ENCODE measurements around the gene CFAP68.
"Not testable (repeated sequence)": the region's sequence is repeated elsewhere in the genome, so short reads cannot be mapped to it uniquely, and the experiment has no call there.

The CFAP68 gene

GRCh38 chr11:111926505-111927391 lies 47.4 kb downstream of the CFAP68 start:
- H3K27me3 ChIP-seq (ENCODE audit: insufficient read depth, low read length) = no peaks in the 10 kb centered on the region
- H3K9ac ChIP-seq (ENCODE audit: low read length) = peak overlapping the region; percentile 64
- H3K79me2 ChIP-seq (ENCODE audit: insufficient read depth, low read length) = no peaks in the 10 kb centered on the region
- no peaks in the 10 kb centered on the region for H3K9me3 ChIP-seq (ENCODE audit: low read length)
- H3K36me3 ChIP-seq (ENCODE audit: insufficient read depth, low read length) = no peaks in the 10 kb centered on the region
- H3F3A ChIP-seq (ENCODE audit: insufficient read depth, low read length) = no peaks in the 10 kb centered on the region; the same call in 1 of the 2 replicates
- H3K4me1 ChIP-seq (ENCODE audit: insufficient read depth, low read length, severe bottlenecking) = peaks cover 24% of the 10 kb centered on the region
- no peak for TF ChIP-seq EZH2 (IDR thresholded peaks at IDR 0.05; ENCODE audit: borderline replicate concordance, low read length)
- TF ChIP-seq, protein P1, sequence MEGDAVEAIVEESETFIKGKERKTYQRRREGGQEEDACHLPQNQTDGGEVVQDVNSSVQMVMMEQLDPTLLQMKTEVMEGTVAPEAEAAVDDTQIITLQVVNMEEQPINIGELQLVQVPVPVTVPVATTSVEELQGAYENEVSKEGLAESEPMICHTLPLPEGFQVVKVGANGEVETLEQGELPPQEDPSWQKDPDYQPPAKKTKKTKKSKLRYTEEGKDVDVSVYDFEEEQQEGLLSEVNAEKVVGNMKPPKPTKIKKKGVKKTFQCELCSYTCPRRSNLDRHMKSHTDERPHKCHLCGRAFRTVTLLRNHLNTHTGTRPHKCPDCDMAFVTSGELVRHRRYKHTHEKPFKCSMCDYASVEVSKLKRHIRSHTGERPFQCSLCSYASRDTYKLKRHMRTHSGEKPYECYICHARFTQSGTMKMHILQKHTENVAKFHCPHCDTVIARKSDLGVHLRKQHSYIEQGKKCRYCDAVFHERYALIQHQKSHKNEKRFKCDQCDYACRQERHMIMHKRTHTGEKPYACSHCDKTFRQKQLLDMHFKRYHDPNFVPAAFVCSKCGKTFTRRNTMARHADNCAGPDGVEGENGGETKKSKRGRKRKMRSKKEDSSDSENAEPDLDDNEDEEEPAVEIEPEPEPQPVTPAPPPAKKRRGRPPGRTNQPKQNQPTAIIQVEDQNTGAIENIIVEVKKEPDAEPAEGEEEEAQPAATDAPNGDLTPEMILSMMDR (IDR thresholded peaks at IDR 0.05; ENCODE audit: low read length) = no peak
- H3K4me2 ChIP-seq (ENCODE audit: low read length) = peak overlapping the region; percentile 80
- H2AFZ ChIP-seq (ENCODE audit: low read length) = peak overlapping the region; percentile 77
- peak overlapping the region; percentile 57 for H3K27ac ChIP-seq (ENCODE audit: low read depth, low read length, poor library complexity, severe bottlenecking)
- H3K4me3 ChIP-seq (ENCODE audit: low read depth, low read length, poor library complexity, severe bottlenecking) = peak overlapping the region; percentile 60
- no peaks in the 10 kb centered on the region for H3K9me2 ChIP-seq (ENCODE audit: low read depth, low read length)
- no peaks in the 10 kb centered on the region for H4K20me1 ChIP-seq (ENCODE audit: insufficient read depth, low read length)

- Histone ChIP-seq H3K36me3 (ENCODE audit: insufficient read depth, low read length) (no peaks in the 10 kb centered on the region), H3K9ac (ENCODE audit: low read length) (no peak overlapping the region), H3K9me3 (ENCODE audit: low read length) (no peaks in the 10 kb centered on the region), H3K4me2 (ENCODE audit: low read length) (no peak overlapping the region), H3K4me1 (ENCODE audit: insufficient read depth, low read length, severe bottlenecking) (peaks cover 21% of the 10 kb centered on the region), H2AFZ (ENCODE audit: low read length) (no peak overlapping the region), H4K20me1 (ENCODE audit: insufficient read depth, low read length) (no peaks in the 10 kb centered on the region), H3K4me3 (ENCODE audit: low read depth, low read length, poor library complexity, severe bottlenecking) (no peak overlapping the region), H3K9me2 (ENCODE audit: low read depth, low read length) (no peaks in the 10 kb centered on the region), H3F3A (ENCODE audit: insufficient read depth, low read length) (no peaks in the 10 kb centered on the region; the same call in 1 of the 2 replicates), H3K79me2 (ENCODE audit: insufficient read depth, low read length) (no peaks in the 10 kb centered on the region), H3K27me3 (ENCODE audit: insufficient read depth, low read length) (no peaks in the 10 kb centered on the region), H3K27ac (ENCODE audit: low read depth, low read length, poor library complexity, severe bottlenecking) (no peak overlapping the region)
- no peak for TF ChIP-seq EZH2 (IDR thresholded peaks at IDR 0.05; ENCODE audit: borderline replicate concordance, low read length)
- TF ChIP-seq, protein P1 (IDR thresholded peaks at IDR 0.05; ENCODE audit: low read length) = no peak
Observed at GRCh38 chr11:111930472-111930871, 51.1 kb downstream of the CFAP68 start.

- Histone ChIP-seq H3K27ac (ENCODE audit: low read depth, low read length, poor library complexity, severe bottlenecking) (no peak overlapping the region), H4K20me1 (ENCODE audit: insufficient read depth, low read length) (no peaks in the 10 kb centered on the region), H2AFZ (ENCODE audit: low read length) (no peak overlapping the region), H3K4me2 (ENCODE audit: low read length) (no peak overlapping the region), H3K9ac (ENCODE audit: low read length) (no peak overlapping the region), H3K9me3 (ENCODE audit: low read length) (no peaks in the 10 kb centered on the region), H3K27me3 (ENCODE audit: insufficient read depth, low read length) (no peaks in the 10 kb centered on the region), H3K36me3 (ENCODE audit: insufficient read depth, low read length) (no peaks in the 10 kb centered on the region), H3K4me1 (ENCODE audit: insufficient read depth, low read length, severe bottlenecking) (peaks cover 25% of the 10 kb centered on the region), H3K9me2 (ENCODE audit: low read depth, low read length) (no peaks in the 10 kb centered on the region), H3K79me2 (ENCODE audit: insufficient read depth, low read length) (no peaks in the 10 kb centered on the region), H3K4me3 (ENCODE audit: low read depth, low read length, poor library complexity, severe bottlenecking) (no peak overlapping the region), H3F3A (ENCODE audit: insufficient read depth, low read length) (no peaks in the 10 kb centered on the region; the same call in 1 of the 2 replicates)
- TF ChIP-seq, protein P1 (IDR thresholded peaks at IDR 0.05; ENCODE audit: low read length) = no peak
- TF ChIP-seq EZH2 (IDR thresholded peaks at IDR 0.05; ENCODE audit: borderline replicate concordance, low read length) = no peak
Observed at GRCh38 chr11:111932611-111932950, 53.2 kb downstream of the CFAP68 start.

DNA sequence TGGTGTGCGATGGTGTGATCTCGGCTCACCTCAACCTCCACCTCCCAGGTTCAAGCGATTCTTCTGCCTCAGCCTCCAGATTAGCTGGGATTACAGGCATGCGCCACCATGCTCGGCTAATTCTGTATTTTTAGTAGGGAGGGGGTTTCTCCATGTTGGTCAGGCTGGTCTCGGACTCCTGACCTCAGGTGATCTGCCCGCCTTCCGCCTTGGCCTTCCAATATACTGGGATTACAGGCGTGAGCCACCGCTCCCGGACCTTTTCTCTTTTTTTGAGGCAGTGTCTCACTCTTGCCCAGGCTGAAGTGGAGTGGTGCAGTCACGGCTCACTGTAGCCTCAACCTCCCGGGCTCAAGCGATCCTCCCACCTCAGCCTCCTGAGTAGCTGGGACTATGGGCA lies 53.8 kb downstream of the CFAP68 start:
- H3K9me3 ChIP-seq (ENCODE audit: low read length); H3F3A ChIP-seq (ENCODE audit: insufficient read depth, low read length); H2AFZ ChIP-seq (ENCODE audit: low read length); H3K9me2 ChIP-seq (ENCODE audit: low read depth, low read length); H3K36me3 ChIP-seq (ENCODE audit: insufficient read depth, low read length); H3K79me2 ChIP-seq (ENCODE audit: insufficient read depth, low read length); H3K4me2 ChIP-seq (ENCODE audit: low read length); H3K27me3 ChIP-seq (ENCODE audit: insufficient read depth, low read length); H3K4me3 ChIP-seq (ENCODE audit: low read depth, low read length, poor library complexity, severe bottlenecking); H3K27ac ChIP-seq (ENCODE audit: low read depth, low read length, poor library complexity, severe bottlenecking); H3K9ac ChIP-seq (ENCODE audit: low read length); H4K20me1 ChIP-seq (ENCODE audit: insufficient read depth, low read length): not testable (repeated sequence)
- H3K4me1 ChIP-seq (ENCODE audit: insufficient read depth, low read length, severe bottlenecking) = peaks cover 28% of the 10 kb centered on the region

Data from OCI-LY1 (cell line).